GM21717 (cell line): ENCODE results near the gene ZNFX1.
"Not testable (repeated sequence)": the region's sequence is repeated elsewhere in the genome, so short reads cannot be mapped to it uniquely, and the experiment has no call there.

Experiments
- ATAC-seq: cut with Tn5 transposase; IDR thresholded peaks from one replicate; pipeline ENCODE4 v1.9.1; 2021; ENCODE audit warnings: mild to moderate bottlenecking, moderate library complexity; ENCODE audit not compliant: unreplicated experiment

The ZNFX1 gene

GRCh38 chr20:49252556-49253350 lies 25.1 kb downstream of the ZNFX1 start:
- ATAC-seq = no peak

- ATAC-seq = no peak
Observed at GRCh38 chr20:49248879-49249665, 28.8 kb downstream of the ZNFX1 start.

GRCh38 chr20:49248301-49248700 lies 29.6 kb downstream of the ZNFX1 start:
- no peak for ATAC-seq

GRCh38 chr20:49247792-49248191 lies 30.1 kb downstream of the ZNFX1 start:
- ATAC-seq = no peak

GRCh38 chr20:49247169-49247723 lies 30.6 kb downstream of the ZNFX1 start:
- no peak for ATAC-seq

- ATAC-seq = no peak
Observed at GRCh38 chr20:49245921-49246740, 31.7 kb downstream of the ZNFX1 start.

GRCh38 chr20:49237531-49237930 lies 40.3 kb downstream of the ZNFX1 start:
- ATAC-seq = no peak

GRCh38 chr20:49236301-49236700 lies 41.6 kb downstream of the ZNFX1 start:
- no peak for ATAC-seq

GRCh38 chr20:49234831-49235230 lies 43.0 kb downstream of the ZNFX1 start:
- ATAC-seq = no peak

GRCh38 chr20:49233226-49233625 lies 44.6 kb downstream of the ZNFX1 start:
- no peak for ATAC-seq

- ATAC-seq = no peak
Observed at GRCh38 chr20:49231471-49231870, 46.4 kb downstream of the ZNFX1 start.

- no peak for ATAC-seq
Observed at GRCh38 chr20:49230561-49231133, 47.2 kb downstream of the ZNFX1 start.

GRCh38 chr20:49230021-49230420 lies 47.8 kb downstream of the ZNFX1 start:
- no peak for ATAC-seq

- ATAC-seq = no peak
Observed at GRCh38 chr20:49229381-49229780, 48.5 kb downstream of the ZNFX1 start.

GRCh38 chr20:49228676-49229075 lies 49.2 kb downstream of the ZNFX1 start:
- ATAC-seq = no peak

GRCh38 chr20:49225896-49226295 lies 52.0 kb downstream of the ZNFX1 start:
- ATAC-seq = no peak

GRCh38 chr20:49219924-49220831 lies 57.7 kb downstream of the ZNFX1 start:
- ATAC-seq = peak; percentile 3

GRCh38 chr20:49219091-49219923 lies 58.5 kb downstream of the ZNFX1 start, which contains the start of gene DDX27:
DDX27 (plus strand) TSS chr20:49219416; CDS start chr20:49219449, 33 bp downstream.
- peak; percentile 77 for ATAC-seq

GRCh38 chr20:49218739-49219090 lies 59.1 kb downstream of the ZNFX1 start:
- not testable (repeated sequence) for ATAC-seq
